Activated CD4-positive, alpha-beta T cell treated with anti-CD3 and anti-CD28 coated beads for 4 hours (primary cell): Measurements from ENCODE around the gene PRAME.
"Not testable (repeated sequence)": the region's sequence is repeated elsewhere in the genome, so short reads cannot be mapped to it uniquely, and the experiment has no call there.

Experiments used
- DNase-seq, 2 donors: peaks; one replicate each; pipeline ENCODE4 v3.0.0-alpha.2; 2020

Gene PRAME

GRCh38 chr22:22548910-22549309 is 10.2 kb downstream of the PRAME start:
- DNase-seq = no peak

GRCh38 chr22:22548317-22548716 is 10.7 kb downstream of the PRAME start:
- DNase-seq = no peak

- DNase-seq = no peak
These were observed 11.3 kb downstream of the PRAME start for GRCh38 chr22:22547692-22548300.

GRCh38 chr22:22547226-22547625 is 11.8 kb downstream of the PRAME start:
- DNase-seq = no peak

DNA sequence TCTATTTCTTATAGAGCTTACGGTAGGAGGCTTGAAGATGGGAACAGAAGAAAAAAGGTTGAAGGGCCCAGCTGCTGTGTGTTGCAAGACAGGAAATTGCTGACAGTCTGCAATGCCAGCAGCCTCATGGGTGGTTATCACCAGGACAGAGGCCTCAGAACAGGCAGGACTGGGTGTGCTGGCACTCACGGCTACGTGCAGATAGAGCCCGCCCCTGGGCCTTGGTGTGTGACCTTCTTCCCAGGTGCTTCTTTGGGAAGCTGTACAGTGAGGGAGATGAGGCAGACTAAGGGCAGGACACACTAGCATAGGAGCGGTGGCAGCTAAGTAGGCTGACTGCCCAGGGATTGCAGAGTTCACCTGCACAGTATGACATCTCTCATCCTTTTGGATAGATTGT is 12.6 kb downstream of the PRAME start:
- DNase-seq = no peak

- no peak for DNase-seq
These were observed 14.0 kb downstream of the PRAME start for GRCh38 chr22:22545084-22545483.

GRCh38 chr22:22538226-22538989 is 20.7 kb downstream of the PRAME start:
- no peak for DNase-seq

- no peak for DNase-seq
These were observed 22.1 kb downstream of the PRAME start for GRCh38 chr22:22536916-22537315.

DNA sequence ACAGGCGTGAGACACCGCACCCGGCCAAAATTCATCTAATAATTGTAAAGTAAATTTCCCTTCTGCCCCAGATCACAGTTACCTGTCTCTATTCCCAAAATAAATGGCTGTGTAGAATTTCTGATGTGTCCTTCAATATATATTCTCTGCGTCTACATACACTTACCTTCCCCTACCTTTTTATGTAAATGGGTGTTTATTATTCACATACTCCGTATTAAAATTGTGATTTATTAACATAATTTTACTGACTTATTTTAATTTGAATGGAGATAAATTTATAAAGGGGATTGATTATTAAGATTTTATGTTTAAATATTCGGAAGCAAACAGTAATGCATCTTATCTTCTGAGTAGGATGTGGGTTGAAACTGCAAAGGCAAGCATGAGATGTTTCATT is 22.6 kb downstream of the PRAME start:
- DNase-seq = no peak

DNA sequence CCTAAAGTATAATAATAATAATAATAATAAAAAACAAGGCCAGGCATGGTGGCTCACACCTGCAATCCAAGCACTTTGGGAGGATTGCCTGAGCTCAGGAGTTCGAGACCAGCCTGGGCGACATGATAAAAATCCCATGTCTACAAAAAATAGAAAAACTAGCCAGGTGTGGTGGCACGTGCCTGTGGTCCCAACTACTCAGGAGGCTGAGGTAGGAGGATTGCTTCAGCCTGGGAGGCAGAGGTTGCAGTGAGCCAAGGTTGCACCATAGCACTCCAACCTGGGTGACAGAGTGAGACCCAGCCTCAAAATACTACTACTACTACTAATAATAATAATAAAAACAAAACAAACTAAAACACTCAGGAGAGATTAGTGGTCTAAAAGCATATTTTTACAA is 23.4 kb downstream of the PRAME start:
- DNase-seq = no peak

GRCh38 chr22:22534604-22535415 is 24.3 kb downstream of the PRAME start:
- no peak for DNase-seq

DNA sequence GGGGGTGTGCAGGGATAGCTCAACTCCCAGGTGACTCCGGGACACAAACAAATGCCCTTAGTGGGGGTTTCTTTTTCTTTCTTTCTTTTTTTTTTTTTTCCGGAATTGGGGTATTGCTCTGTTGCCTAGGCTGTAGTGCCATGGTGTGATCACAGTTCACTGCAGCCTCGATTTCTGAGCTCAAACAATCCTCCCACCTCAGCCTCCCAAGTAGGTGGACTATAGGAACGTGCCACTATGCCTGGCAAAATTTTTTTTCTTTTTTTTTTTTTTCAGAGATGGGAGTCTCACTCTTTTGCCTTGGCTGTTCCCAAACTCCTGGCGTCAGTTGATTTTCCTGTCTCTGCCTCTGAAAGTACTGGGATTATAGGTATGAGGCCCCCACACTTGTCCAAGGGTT is 25.2 kb downstream of the PRAME start:
- no peak for DNase-seq

DNA sequence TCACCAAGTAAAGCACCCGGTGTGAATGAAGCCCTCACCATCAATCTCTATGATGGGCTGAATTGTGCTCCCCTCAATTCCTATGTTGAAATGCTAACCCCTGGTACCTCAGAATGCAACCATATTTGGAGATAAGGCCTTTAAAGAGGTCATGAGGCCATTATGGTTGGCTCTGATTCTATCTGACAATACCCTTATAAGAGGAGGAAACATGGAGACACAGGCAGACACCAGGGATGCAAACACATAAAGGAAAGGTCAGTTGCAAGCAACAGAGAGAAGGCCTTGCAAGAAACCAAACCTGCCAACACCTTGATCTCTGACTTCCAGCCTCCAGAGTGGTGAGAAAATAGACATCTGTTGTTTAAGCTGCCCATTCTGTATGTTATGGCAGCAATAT is 25.6 kb downstream of the PRAME start:
- no peak for DNase-seq

- DNase-seq = not testable (repeated sequence)
These were observed 26.5 kb downstream of the PRAME start for GRCh38 chr22:22532547-22533071.

DNA sequence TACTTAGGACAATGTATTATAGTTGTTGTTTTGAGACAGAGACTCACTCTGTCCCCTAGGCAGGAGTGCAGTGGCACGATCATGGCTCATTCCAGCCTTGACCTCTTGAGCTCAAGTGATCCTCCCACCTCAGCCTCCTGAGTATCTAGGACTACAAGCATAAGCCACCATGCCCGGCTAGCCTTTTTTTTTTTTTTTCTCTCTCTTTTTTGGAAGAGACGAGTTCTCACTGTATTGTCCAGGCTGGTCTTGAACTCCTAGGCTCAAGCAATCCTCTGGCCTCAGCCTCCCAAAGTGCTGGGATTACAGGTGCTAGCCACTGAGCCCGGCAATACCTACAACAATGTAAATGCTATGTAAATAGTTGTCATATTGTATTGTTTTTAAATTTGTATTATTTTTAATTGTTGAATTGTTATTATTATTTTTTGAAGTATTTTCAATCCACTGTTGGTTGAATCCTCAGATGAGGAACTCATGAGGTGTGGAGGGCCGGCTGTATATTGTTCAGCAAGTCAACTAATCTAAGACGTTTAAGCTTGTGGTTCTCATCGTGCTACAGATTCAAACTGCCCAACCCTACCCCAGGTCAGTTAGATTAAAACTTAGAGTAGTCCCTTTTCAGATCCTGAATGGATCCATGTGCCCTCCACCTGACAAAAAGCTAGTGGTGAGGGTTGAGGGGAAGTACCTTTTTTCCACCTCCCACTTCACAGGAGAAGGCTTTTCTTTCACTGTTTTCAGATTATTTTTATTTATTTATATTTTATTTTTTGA is 27.1 kb downstream of the PRAME start:
- DNase-seq = no peak

DNA sequence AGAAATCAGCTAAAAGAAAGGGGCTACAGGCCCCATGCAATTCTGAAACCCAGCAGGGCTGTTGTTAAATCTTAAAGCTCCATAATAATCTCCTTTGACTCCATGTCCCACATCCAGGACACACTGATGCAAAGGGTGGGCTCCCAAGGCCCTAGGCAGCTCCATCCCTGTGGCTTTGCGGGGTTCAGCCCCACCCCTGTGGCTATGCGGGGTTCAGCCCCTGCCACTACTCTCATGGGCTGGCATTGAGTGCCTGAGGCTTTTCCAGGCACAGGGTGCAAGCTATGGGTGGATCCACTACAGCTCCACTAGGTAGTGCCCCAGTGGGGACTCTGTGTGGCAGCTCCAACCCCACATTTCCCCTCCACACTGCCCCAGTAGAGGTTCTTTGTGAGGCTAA is 30.3 kb downstream of the PRAME start:
- no peak for DNase-seq

DNA sequence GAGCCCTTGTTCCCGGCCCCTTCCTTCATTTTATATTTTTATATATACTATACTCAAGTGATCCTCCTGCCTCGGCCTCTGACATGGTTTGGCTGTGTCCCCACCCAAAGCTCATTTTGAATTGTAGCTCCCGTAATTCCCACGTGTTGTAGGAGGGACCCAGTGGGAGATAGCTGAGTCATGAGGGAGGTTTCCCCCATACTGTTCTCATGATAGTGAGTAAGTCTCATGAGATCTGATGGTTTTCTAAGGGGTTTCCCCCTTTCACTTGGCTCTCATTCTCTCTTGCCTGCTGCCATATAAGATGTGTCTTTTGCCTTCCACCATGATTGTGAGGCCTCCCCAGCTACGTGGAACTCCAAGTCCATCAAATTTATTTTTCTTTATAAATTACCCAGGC is 31.8 kb downstream of the PRAME start:
- no peak for DNase-seq

- no peak for DNase-seq
These were observed 32.7 kb downstream of the PRAME start for GRCh38 chr22:22526125-22526912.

DNA sequence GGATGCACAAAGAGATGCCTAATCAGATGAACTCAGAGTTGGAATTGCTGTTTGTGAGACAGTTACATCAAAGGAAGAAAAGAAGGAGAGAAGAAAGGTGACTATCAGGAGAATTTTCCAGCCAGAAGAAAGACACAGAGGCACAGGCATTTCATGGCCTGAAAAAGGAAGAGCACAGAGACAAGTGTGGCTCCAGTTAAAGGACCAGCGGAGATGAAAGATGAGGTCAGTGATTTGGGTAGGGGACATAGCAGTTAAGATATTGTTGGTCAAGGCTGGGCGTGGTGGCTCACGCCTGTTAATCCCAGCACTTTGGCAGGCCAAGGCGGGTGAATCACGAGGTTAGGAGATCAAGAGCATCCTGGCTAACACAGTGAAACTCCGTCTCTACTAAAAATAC is 35.6 kb downstream of the PRAME start:
- no peak for DNase-seq

DNA sequence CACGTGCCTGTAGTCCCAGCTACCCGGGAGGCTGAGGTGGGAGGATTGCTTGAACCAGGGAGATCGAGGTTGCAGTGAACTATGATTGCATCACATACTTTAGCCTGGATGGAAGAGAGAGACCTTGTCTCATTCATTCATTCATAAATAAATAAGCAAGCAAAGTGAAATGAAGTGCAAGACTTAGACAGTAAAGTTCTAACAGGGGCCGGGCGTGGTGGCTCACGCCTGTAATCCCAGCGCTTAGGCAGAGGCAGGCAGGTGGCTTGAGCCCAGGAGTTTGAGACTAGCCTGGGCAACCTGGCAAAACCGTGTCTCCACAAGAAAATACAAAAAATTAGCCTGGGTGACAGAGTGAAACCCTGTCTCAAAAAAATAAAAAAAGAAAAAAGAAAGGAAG is 37.4 kb downstream of the PRAME start:
- no peak for DNase-seq

DNA sequence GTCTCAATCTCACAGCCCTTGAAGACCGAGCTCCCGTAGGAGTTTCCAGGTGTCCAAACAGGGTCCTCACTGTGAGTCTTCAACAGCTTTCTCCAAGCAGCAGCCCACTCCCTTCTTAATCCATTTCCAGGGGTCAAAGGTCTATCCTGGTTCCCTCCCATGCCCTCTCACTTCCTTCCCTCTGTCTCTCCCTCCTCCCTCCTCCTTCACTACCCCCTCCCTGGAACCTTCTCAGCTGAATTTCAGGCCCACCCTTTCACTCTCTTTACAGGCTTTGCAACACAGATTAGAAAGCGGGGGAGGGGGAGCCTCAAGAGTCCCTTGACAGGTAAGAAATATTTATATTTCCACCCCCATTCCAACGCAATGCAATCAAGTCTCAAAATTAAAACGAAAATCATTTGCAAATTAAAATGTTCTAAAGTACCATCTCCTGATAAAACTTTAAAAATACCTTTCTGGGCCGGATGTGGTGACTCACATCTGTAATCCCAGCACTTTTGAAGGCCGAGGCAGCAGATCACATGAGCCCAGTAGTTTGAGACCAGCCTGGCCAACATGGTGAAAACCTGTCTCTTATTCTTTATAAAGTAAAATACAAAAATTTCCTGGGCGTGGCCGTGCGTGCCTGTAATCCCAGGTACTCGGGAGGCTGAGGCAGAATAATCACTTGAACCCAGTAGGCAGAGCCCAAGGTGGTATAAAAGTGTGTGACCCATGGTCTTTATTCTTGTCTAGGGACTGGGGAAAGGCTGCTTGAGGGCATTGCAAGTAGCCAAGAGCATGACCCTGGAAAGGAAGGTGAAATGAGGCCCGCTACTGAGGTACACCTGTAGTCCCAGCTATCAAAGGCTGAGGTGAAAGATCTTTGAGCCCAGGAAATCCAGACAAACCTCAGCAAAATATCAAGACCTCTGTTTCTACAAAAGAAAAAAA is 38.1 kb downstream of the PRAME start:
- no peak for DNase-seq
